ENCODE data around the gene FRMD1. TPM values are rescaled to one million over a fixed set of nuclear protein-coding genes. Genes with fewer than 3 reads are reported as not detected.

Gene FRMD1
- total and polyA plus RNA-seq, 2 donors (not counting 1 experiment from before 2014, with no cell fraction given), result not detected

- H3K36me3 ChIP-seq (replicated peaks in 1 of 2; ENCODE audit: control extremely low read depth in 1 of 2, control insufficient read depth in 1 of 2, extremely low read depth in 1 of 2, insufficient read depth in 2 of 2, low read length in 1 of 2), result no peaks in the 10 kb centered on the region
- 90% methylated on average over 22 of the region's 22 CpGs for WGBS (ENCODE audit: insufficient coverage)
- no peaks in the 10 kb centered on the region for H3K4me1 ChIP-seq (ENCODE audit: control insufficient read depth in 2 of 2, insufficient read depth in 2 of 2, low read length in 2 of 2)
- Mint-ChIP-seq H3K27ac (no peak overlapping the region), H3K4me3 (no peak overlapping the region), H3K9me3 (ENCODE audit: insufficient read depth) (no peaks in the 10 kb centered on the region), H3K27me3 (no peaks in the 10 kb centered on the region), H3K4me1 (no peaks in the 10 kb centered on the region)
- no peak overlapping the region for H3K27ac ChIP-seq (ENCODE audit: low read length in 2 of 2)
- H3K9me3 ChIP-seq (ENCODE audit: control extremely low read depth in 1 of 3, control insufficient read depth in 2 of 3, insufficient read depth in 1 of 3, low read length in 2 of 3), result peaks cover 0 to 17% (median 0%) of the 10 kb centered on the region in 3 donors
- H3K4me3 ChIP-seq (ENCODE audit: control extremely low read depth in 1 of 5, extremely low read depth in 1 of 5, insufficient read depth in 1 of 5, low read depth in 2 of 5, low read length in 4 of 5), result no peak overlapping the region
- no peak for TF ChIP-seq CTCF (IDR thresholded peaks at IDR 0.05)
- no peak for TF ChIP-seq EZH2 (IDR thresholded peaks at IDR 0.05; ENCODE audit: borderline replicate concordance, insufficient read depth, low read depth, low read length, poor library complexity, severe bottlenecking)
- H3K9ac ChIP-seq (ENCODE audit: low read length), result no peak overlapping the region
- H2AFZ ChIP-seq (ENCODE audit: insufficient read depth, low read depth, low read length, poor library complexity, severe bottlenecking), result no peak overlapping the region
- no peaks in the 10 kb centered on the region for H4K20me1 ChIP-seq (ENCODE audit: control insufficient read depth, insufficient read depth, low read length, poor library complexity, severe bottlenecking)
- intact Hi-C loops (cut with micrococcal nuclease), result no loop called here
- ATAC-seq (ENCODE audit: low read depth), result no peak
- H3K27me3 ChIP-seq (replicated peaks in 1 of 4; ENCODE audit: control extremely low read depth in 1 of 4, control insufficient read depth in 3 of 4, insufficient read depth in 4 of 4, low read length in 3 of 4), result no peaks in the 10 kb centered on the region
- DNase-seq, result no peak
- POLR2A ChIA-PET, result no interaction called here
- CTCF ChIA-PET, result no interaction called here
- no peak overlapping the region for H3K4me2 ChIP-seq (replicated peaks; ENCODE audit: low read depth, low read length, poor library complexity, severe bottlenecking)
- H3K79me2 ChIP-seq (ENCODE audit: control insufficient read depth, insufficient read depth, low read length), result no peaks in the 10 kb centered on the region
These were observed 46.5 kb upstream of the FRMD1 start for GRCh38 chr6:168125429-168126001.

- ChIA-PET CTCF (no interaction called here), POLR2A (no interaction called here)
- no peaks in the 10 kb centered on the region for H3K9me3 Mint-ChIP-seq (ENCODE audit: insufficient read depth)
- Histone ChIP-seq H3K27me3 (replicated peaks in 1 of 4; ENCODE audit: control extremely low read depth in 1 of 4, control insufficient read depth in 3 of 4, insufficient read depth in 4 of 4, low read length in 3 of 4) (no peaks in the 10 kb centered on the region), H3K79me2 (ENCODE audit: control insufficient read depth, insufficient read depth, low read length) (no peaks in the 10 kb centered on the region), H3K36me3 (replicated peaks in 1 of 2; ENCODE audit: control extremely low read depth in 1 of 2, control insufficient read depth in 1 of 2, extremely low read depth in 1 of 2, insufficient read depth in 2 of 2, low read length in 1 of 2) (no peaks in the 10 kb centered on the region), H3K9ac (ENCODE audit: low read length) (no peak overlapping the region), H2AFZ (ENCODE audit: insufficient read depth, low read depth, low read length, poor library complexity, severe bottlenecking) (no peak overlapping the region), H3K4me3 (ENCODE audit: control extremely low read depth in 1 of 5, extremely low read depth in 1 of 5, insufficient read depth in 1 of 5, low read depth in 2 of 5, low read length in 4 of 5) (no peak overlapping the region), H4K20me1 (ENCODE audit: control insufficient read depth, insufficient read depth, low read length, poor library complexity, severe bottlenecking) (no peaks in the 10 kb centered on the region), H3K27ac (ENCODE audit: low read length in 2 of 2) (no peak overlapping the region), H3K4me1 (ENCODE audit: control insufficient read depth in 2 of 2, insufficient read depth in 2 of 2, low read length in 2 of 2) (no peaks in the 10 kb centered on the region), H3K4me2 (replicated peaks; ENCODE audit: low read depth, low read length, poor library complexity, severe bottlenecking) (no peak overlapping the region), H3K9me3 (ENCODE audit: control extremely low read depth in 1 of 3, control insufficient read depth in 2 of 3, insufficient read depth in 1 of 3, low read length in 2 of 3) (peaks cover 0 to 18% (median 0%) of the 10 kb centered on the region in 3 donors)
- no peaks in the 10 kb centered on the region for H3K4me1 Mint-ChIP-seq
- TF ChIP-seq CTCF (IDR thresholded peaks at IDR 0.05) (no peak), EZH2 (IDR thresholded peaks at IDR 0.05; ENCODE audit: borderline replicate concordance, insufficient read depth, low read depth, low read length, poor library complexity, severe bottlenecking) (no peak)
- intact Hi-C loops (cut with micrococcal nuclease), result no loop called here
- H3K27me3 Mint-ChIP-seq, result no peaks in the 10 kb centered on the region
- WGBS (ENCODE audit: insufficient coverage), result 87% methylated on average over 7 of the region's 11 CpGs
- no peak for ATAC-seq (ENCODE audit: low read depth)
- H3K4me3 Mint-ChIP-seq, result no peak overlapping the region
- H3K27ac Mint-ChIP-seq, result no peak overlapping the region
- no peak for DNase-seq
These were observed 45.9 kb upstream of the FRMD1 start for GRCh38 chr6:168124921-168125320.
